MM.1S (cell line): ENCODE results near the gene ONECUT1.

Experiments
- DNase-seq: peaks from one replicate; pipeline ENCODE4 v3.0.0-alpha.2; 2015
- H2AFZ ChIP-seq: fragments of 300-600 bp; sonication (generic); 2 replicates; pipeline ENCODE4 v1.6.0; 2016; ENCODE audit warnings: antibody characterized with exemption, low read length
- H3F3A ChIP-seq: fragments of 300-600 bp; sonication (generic); 2 replicates; pipeline ENCODE4 v1.6.1; 2016; ENCODE audit warnings: mild to moderate bottlenecking, antibody characterized with exemption, low read length, moderate library complexity, mixed read lengths; ENCODE audit not compliant: insufficient read depth
- H3K27ac ChIP-seq: fragments of 300-600 bp; sonication (generic); 2 replicates; pipeline ENCODE4 v1.5.1; 2016; ENCODE audit warnings: mild to moderate bottlenecking, low read length
- H3K27me3 ChIP-seq: fragments of 300-600 bp; sonication (generic); replicated peaks from 2 replicates; pipeline ENCODE4 v1.6.0; 2016; ENCODE audit warnings: low read length; ENCODE audit not compliant: insufficient read depth
- H3K36me3 ChIP-seq: fragments of 300-600 bp; sonication (generic); replicated peaks from 2 replicates; pipeline ENCODE4 v1.6.1; 2016; ENCODE audit warnings: mild to moderate bottlenecking, low read length, mixed read lengths; ENCODE audit not compliant: insufficient read depth
- H3K4me1 ChIP-seq: fragments of 300-600 bp; sonication (generic); 2 replicates; pipeline ENCODE4 v1.6.1; 2016; ENCODE audit warnings: low read length, mixed read lengths
- H3K4me2 ChIP-seq: fragments of 300-600 bp; sonication (generic); 2 replicates; pipeline ENCODE4 v1.6.0; 2016; ENCODE audit warnings: low read depth, low read length
- H3K4me3 ChIP-seq: fragments of 300-600 bp; sonication (generic); 2 replicates; pipeline ENCODE4 v1.5.1; 2016; ENCODE audit warnings: low read length, mixed read lengths
- H3K79me2 ChIP-seq: fragments of 300-600 bp; sonication (generic); 2 replicates; pipeline ENCODE4 v1.6.1; 2016; ENCODE audit warnings: mixed run types, low read length, mixed read lengths
- H3K9ac ChIP-seq: fragments of 300-600 bp; sonication (generic); 2 replicates; pipeline ENCODE4 v1.6.1; 2016; ENCODE audit warnings: low read length, mixed read lengths
- H3K9me2 ChIP-seq: fragments of 300-600 bp; sonication (generic); replicated peaks from 2 replicates; pipeline ENCODE4 v1.6.1; 2016; ENCODE audit warnings: mild to moderate bottlenecking, low read length, mixed read lengths; ENCODE audit not compliant: insufficient read depth
- H3K9me3 ChIP-seq: fragments of 300-600 bp; sonication (generic); replicated peaks from 2 replicates; pipeline ENCODE4 v1.6.1; 2016; ENCODE audit warnings: mild to moderate bottlenecking, low read length, mixed read lengths; ENCODE audit not compliant: insufficient read depth
- H4K20me1 ChIP-seq: fragments of 300-600 bp; sonication (generic); 2 replicates; pipeline ENCODE4 v1.6.1; 2016; ENCODE audit warnings: mild to moderate bottlenecking, low read length, moderate library complexity, mixed read lengths; ENCODE audit not compliant: insufficient read depth
- EZH2 ChIP-seq: fragments of 300-600 bp; sonication (generic); optimal IDR thresholded peaks from 2 replicates; pipeline ENCODE3; 2017; ENCODE audit warnings: low read depth, mild to moderate bottlenecking, antibody characterized with exemption, low read length, mixed read lengths
- EZH2phosphoT487 ChIP-seq: fragments of 300-600 bp; sonication (generic); IDR thresholded peaks from 2 replicates; pipeline ENCODE4 v1.6.1; 2018; ENCODE audit warnings: antibody characterized with exemption, low read length
- TF ChIP-seq, protein P1 (sequence below): fragments of 300-600 bp; sonication (generic); IDR thresholded peaks from 2 replicates; pipeline ENCODE4 v1.5.1; 2016; ENCODE audit warnings: antibody characterized with exemption, low read length, mixed read lengths

The ONECUT1 gene

DNA sequence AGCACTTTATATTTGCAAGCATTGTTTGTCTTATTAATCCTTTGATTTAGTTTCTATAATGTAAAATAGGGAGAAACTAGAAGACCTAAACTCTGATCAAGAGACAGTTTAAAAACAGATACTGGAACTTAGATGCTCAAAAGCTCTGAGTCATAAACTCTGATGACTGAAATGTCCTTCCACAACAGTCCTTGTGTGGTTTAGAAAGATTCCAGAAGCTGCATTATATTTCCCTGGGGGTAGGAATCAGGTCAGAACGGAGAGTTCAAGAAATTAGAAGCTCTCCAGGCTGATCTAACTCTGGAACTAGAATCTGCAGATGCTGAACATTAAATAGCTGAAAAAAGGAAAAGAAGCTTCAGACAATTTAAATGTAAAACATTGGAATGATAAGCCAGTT, 18.3 kb upstream of the ONECUT1 start:
- Histone ChIP-seq H3K27me3 (0 out of 2 replicates have a peak, but pooled peaks cover 6% of the 10 kb centered on the region), H3K27ac (no peak overlapping the region)
- no peak for TF ChIP-seq EZH2phosphoT487
- no peak for TF ChIP-seq EZH2
- TF ChIP-seq, protein P1, sequence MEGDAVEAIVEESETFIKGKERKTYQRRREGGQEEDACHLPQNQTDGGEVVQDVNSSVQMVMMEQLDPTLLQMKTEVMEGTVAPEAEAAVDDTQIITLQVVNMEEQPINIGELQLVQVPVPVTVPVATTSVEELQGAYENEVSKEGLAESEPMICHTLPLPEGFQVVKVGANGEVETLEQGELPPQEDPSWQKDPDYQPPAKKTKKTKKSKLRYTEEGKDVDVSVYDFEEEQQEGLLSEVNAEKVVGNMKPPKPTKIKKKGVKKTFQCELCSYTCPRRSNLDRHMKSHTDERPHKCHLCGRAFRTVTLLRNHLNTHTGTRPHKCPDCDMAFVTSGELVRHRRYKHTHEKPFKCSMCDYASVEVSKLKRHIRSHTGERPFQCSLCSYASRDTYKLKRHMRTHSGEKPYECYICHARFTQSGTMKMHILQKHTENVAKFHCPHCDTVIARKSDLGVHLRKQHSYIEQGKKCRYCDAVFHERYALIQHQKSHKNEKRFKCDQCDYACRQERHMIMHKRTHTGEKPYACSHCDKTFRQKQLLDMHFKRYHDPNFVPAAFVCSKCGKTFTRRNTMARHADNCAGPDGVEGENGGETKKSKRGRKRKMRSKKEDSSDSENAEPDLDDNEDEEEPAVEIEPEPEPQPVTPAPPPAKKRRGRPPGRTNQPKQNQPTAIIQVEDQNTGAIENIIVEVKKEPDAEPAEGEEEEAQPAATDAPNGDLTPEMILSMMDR, result no peak

DNA sequence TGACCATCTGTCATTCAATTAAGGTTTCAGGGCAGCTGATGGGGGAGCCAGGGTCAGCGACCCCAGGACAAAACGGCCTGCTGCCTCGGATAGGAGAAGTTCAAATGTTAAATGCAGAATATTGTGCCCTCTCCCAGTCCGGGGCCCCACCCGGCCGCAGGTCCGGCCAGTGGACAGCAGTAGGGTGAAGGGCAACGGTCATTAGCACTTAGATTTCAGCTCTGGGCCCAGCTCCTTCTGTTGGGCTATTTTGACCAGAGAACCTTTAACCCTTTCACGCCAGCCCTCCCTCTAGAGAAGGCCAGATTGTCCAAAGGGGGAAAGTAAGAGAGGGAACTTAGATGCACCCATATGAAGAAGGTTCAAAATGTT, 16.1 kb upstream of the ONECUT1 start:
- TF ChIP-seq EZH2 (no peak), EZH2phosphoT487 (no peak)
- TF ChIP-seq, protein P1, result no peak
- DNase-seq, result no peak
- no peaks in the 10 kb centered on the region for H3K9me2 ChIP-seq
- H3K4me2 ChIP-seq, result no peak overlapping the region
- peaks cover 21% of the 10 kb centered on the region for H3K27me3 ChIP-seq
- no peaks in the 10 kb centered on the region for H3K4me1 ChIP-seq
- no peak overlapping the region for H3K27ac ChIP-seq
- 0 out of 2 replicates have a peak, but pooled peaks cover 4% of the 10 kb centered on the region for H3F3A ChIP-seq
- no peak overlapping the region for H2AFZ ChIP-seq
- no peaks in the 10 kb centered on the region for H3K79me2 ChIP-seq
- H3K9me3 ChIP-seq, result no peaks in the 10 kb centered on the region
- H3K9ac ChIP-seq, result no peak overlapping the region
- no peak overlapping the region for H3K4me3 ChIP-seq
- no peaks in the 10 kb centered on the region for H3K36me3 ChIP-seq
- H4K20me1 ChIP-seq, result no peaks in the 10 kb centered on the region

More for the DNA sequence above, 18.3 kb upstream of the ONECUT1 start:
- Histone ChIP-seq H3K4me2 (no peak overlapping the region), H3K4me3 (no peak overlapping the region), H3F3A (no peaks in the 10 kb centered on the region), H3K4me1 (no peaks in the 10 kb centered on the region), H3K36me3 (no peaks in the 10 kb centered on the region), H3K9ac (no peak overlapping the region), H3K9me3 (no peaks in the 10 kb centered on the region), H3K9me2 (no peaks in the 10 kb centered on the region), H3K79me2 (no peaks in the 10 kb centered on the region), H2AFZ (no peak overlapping the region; the same call in 1 of the 2 replicates), H4K20me1 (no peaks in the 10 kb centered on the region)
- DNase-seq, result no peak

DNA sequence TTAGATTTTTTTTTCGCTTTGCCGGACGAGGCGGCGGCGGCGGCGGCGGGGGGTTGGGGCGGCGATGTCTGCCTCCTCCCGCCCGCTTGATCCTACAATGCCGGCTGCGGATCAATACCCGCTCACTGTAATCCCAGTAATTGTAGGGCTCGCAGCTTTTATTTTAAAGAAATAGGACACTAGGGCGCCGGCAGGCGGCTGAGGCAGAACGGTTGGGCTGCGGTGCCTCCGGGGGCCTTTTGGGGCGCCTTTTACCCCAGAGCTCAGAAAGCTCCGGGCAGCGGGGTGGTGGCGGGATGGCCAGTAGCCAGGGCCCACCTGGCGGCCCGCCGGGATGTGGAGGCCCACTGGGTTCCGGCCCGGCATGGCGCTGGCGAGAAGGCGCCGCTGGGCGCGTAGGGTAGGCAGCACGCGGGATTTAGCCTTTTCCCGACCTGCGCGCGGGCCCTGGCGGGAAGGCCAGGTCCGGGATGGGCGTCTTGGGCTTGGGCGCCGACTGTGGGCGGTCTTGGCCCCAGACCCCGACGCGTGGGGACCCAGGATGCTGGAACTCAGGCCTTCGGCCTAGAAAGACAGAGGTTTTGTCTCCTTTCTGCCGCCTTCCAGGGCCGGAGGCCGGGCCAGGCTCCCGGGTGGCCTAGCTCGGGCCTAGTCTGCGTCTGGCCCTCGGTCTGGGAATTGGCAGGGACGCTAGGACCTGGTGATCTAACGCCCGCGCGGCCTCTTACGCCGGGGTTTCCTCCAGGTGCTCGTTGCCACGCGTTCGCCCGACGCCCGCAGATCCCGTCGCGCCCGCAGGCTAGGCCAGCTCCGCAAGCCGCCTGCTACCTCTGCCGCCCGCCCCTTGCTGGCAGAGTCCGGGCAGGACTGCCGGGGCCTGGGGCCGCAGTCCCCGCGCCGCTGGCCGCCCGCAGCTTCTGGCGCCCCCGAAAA, 15.5 kb upstream of the ONECUT1 start:
- H3K9me3 ChIP-seq, result no peaks in the 10 kb centered on the region
- no peaks in the 10 kb centered on the region for H3K36me3 ChIP-seq
- H3K27ac ChIP-seq, result no peak overlapping the region
- H3K4me3 ChIP-seq, result no peak overlapping the region
- no peak overlapping the region for H3K4me2 ChIP-seq
- 0 out of 2 replicates have a peak, but pooled peaks cover 4% of the 10 kb centered on the region for H3F3A ChIP-seq
- no peaks in the 10 kb centered on the region for H3K79me2 ChIP-seq
- H3K27me3 ChIP-seq, result peaks cover 23% of the 10 kb centered on the region
- no peak overlapping the region for H2AFZ ChIP-seq
- no peak overlapping the region for H3K9ac ChIP-seq
- H4K20me1 ChIP-seq, result no peaks in the 10 kb centered on the region
- TF ChIP-seq EZH2phosphoT487 (no peak), EZH2 (no peak)
- TF ChIP-seq, protein P1, result no peak
- no peaks in the 10 kb centered on the region for H3K9me2 ChIP-seq
- no peaks in the 10 kb centered on the region for H3K4me1 ChIP-seq
- no peak for DNase-seq
